ENCODE measurements around the gene ZBTB5. TPM values are rescaled to one million over a fixed set of nuclear protein-coding genes. Genes with fewer than 3 reads are reported as not detected.

Gene ZBTB5
- total and polyA plus RNA-seq, 2 donors (not counting 3 experiments of a cell fraction or from before 2014, with no cell fraction given), result 10.0 to 13.7 TPM

GRCh38 chr9:37438359-37438758, 26.9 kb downstream of the ZBTB5 start:
- TF ChIP-seq JUN (IDR thresholded peaks at IDR 0.05; ENCODE audit: borderline replicate concordance, insufficient read depth, insufficient read length, low read depth) (no peak), EZH2 (IDR thresholded peaks at IDR 0.05; ENCODE audit: borderline replicate concordance, low read depth, low read length, severe bottlenecking) (no peak), POLR2A (IDR thresholded peaks at IDR 0.05; ENCODE audit: low read depth, low read length) (no peak), GATA2 (IDR thresholded peaks at IDR 0.05; ENCODE audit: insufficient read depth, insufficient read length, low read depth, low read length) (no peak), FOS (IDR thresholded peaks at IDR 0.05; ENCODE audit: borderline replicate concordance, insufficient read depth, low read length) (no peak), POLR2AphosphoS5 (IDR thresholded peaks at IDR 0.05; ENCODE audit: insufficient read depth, low read depth, low read length) (no peak), MYC (IDR thresholded peaks at IDR 0.05; ENCODE audit: low read depth, low read length) (no peak)
- TF ChIP-seq, protein P1, sequence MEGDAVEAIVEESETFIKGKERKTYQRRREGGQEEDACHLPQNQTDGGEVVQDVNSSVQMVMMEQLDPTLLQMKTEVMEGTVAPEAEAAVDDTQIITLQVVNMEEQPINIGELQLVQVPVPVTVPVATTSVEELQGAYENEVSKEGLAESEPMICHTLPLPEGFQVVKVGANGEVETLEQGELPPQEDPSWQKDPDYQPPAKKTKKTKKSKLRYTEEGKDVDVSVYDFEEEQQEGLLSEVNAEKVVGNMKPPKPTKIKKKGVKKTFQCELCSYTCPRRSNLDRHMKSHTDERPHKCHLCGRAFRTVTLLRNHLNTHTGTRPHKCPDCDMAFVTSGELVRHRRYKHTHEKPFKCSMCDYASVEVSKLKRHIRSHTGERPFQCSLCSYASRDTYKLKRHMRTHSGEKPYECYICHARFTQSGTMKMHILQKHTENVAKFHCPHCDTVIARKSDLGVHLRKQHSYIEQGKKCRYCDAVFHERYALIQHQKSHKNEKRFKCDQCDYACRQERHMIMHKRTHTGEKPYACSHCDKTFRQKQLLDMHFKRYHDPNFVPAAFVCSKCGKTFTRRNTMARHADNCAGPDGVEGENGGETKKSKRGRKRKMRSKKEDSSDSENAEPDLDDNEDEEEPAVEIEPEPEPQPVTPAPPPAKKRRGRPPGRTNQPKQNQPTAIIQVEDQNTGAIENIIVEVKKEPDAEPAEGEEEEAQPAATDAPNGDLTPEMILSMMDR (IDR thresholded peaks at IDR 0.05; ENCODE audit: extremely low read depth in 1 of 2, insufficient read depth in 1 of 2, low read depth in 1 of 2, low read length in 2 of 2), result no peak
- TF ChIP-seq, protein P2, sequence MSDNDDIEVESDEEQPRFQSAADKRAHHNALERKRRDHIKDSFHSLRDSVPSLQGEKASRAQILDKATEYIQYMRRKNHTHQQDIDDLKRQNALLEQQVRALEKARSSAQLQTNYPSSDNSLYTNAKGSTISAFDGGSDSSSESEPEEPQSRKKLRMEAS (IDR thresholded peaks at IDR 0.05; ENCODE audit: insufficient read depth, insufficient read length), result no peak
- intact Hi-C loops (cut with micrococcal nuclease) (no loop called here), dilution Hi-C loops (cut with MboI; ENCODE audit: extremely low pct_ligation_motif_present, low sequenced_read_pairs) (no loop called here)
- ChIA-PET POLR2A (no interaction called here), CTCF (no interaction called here)
- no peak for DNase-seq (ENCODE audit: low read depth, low spot score)
- no peaks in the 10 kb centered on the region for H3K9me3 ChIP-seq (replicated peaks; ENCODE audit: control insufficient read depth, insufficient read depth, low read length)
- peaks cover 2% of the 10 kb centered on the region for H3K79me2 ChIP-seq (ENCODE audit: control insufficient read depth, insufficient read depth, low read length)
- FAIRE-seq, result no peak
- no peaks in the 10 kb centered on the region for H4K20me1 ChIP-seq (replicated peaks; ENCODE audit: control insufficient read depth, extremely low read depth, insufficient read depth, low read length)
- H3K27ac ChIP-seq (ENCODE audit: insufficient read depth, low read depth, low read length), result no peak overlapping the region
- no peak overlapping the region for H3K9ac ChIP-seq (replicated peaks; ENCODE audit: extremely low read depth, insufficient read depth, low read length)
- H2AFZ ChIP-seq (ENCODE audit: low read depth, low read length), result no peak overlapping the region
- H3K27me3 ChIP-seq (ENCODE audit: control insufficient read depth in 2 of 2, insufficient read depth in 2 of 2, low read length in 2 of 2), result no peaks in the 10 kb centered on the region
- no peaks in the 10 kb centered on the region for H3K9me1 ChIP-seq (replicated peaks; ENCODE audit: control insufficient read depth, extremely low read depth, insufficient read depth, low read length)
- H3K4me1 ChIP-seq (ENCODE audit: control insufficient read depth, extremely low read depth, insufficient read depth, low read length), result no peaks in the 10 kb centered on the region
- H3K4me3 ChIP-seq (replicated peaks in 1 of 3; ENCODE audit: insufficient read depth in 1 of 3, low read depth in 1 of 3, low read length in 3 of 3), result no peak overlapping the region
- no peak overlapping the region for H3K4me2 ChIP-seq (ENCODE audit: insufficient read depth, low read length)
- no TSS peak for BruUV-seq (replicated peaks)
- peaks cover 3 to 42% of the 10 kb centered on the region in 2 experiments for H3K36me3 ChIP-seq (ENCODE audit: control insufficient read depth in 2 of 2, extremely low read depth in 1 of 2, insufficient read depth in 2 of 2, low read length in 2 of 2)

Data from endothelial cell of umbilical vein (primary cell).